B cell (primary cell): ENCODE data around the gene SFTPB.

Experiments
- CTCF ChIP-seq: fragments of 200-600 bp; IDR thresholded peaks from one replicate; pipeline ENCODE4 v1.8.0; 2022; ENCODE audit warnings: antibody characterized with exemption, mild to moderate bottlenecking
- EZH2 ChIP-seq: IDR thresholded peaks from 2 replicates; pipeline ENCODE4 v1.6.1; 2012; ENCODE audit warnings: borderline replicate concordance, low read depth, mild to moderate bottlenecking, moderate library complexity, low read length; ENCODE audit not compliant: insufficient read depth, poor library complexity, severe bottlenecking

- TF ChIP-seq CTCF = no peak
- no peak for TF ChIP-seq EZH2
Observed at GRCh38 chr2:85668009-85668856, at the start of gene SFTPB.
